DMS114 treated with DMSO at 0.1 percent for 48 hours (cell line): ENCODE measurements around the gene MRPL36.
"Not testable (repeated sequence)": the region's sequence is repeated elsewhere in the genome, so short reads cannot be mapped to it uniquely, and the experiment has no call there.

Experiments used
- DNase-seq: peaks from one replicate; lab custom pipeline; 2025; ENCODE audit not compliant: unreplicated experiment; lab: John Stamatoyannopoulos, UW

MRPL36 gene

GRCh38 chr5:1799602-1800471 lies at the start of gene MRPL36:
Gene MRPL36, minus strand, starts transcription at chr5:1799837. Its CDS starts 902 bp downstream, at chr5:1798935.
- peak; percentile 75 for DNase-seq

- no peak for DNase-seq
Measured at GRCh38 chr5:1847611-1848010, 48.0 kb upstream of the MRPL36 start.

GRCh38 chr5:1847056-1847455 lies 47.4 kb upstream of the MRPL36 start:
- DNase-seq, result no peak

GRCh38 chr5:1846583-1846982 lies 46.9 kb upstream of the MRPL36 start:
- no peak for DNase-seq

DNA sequence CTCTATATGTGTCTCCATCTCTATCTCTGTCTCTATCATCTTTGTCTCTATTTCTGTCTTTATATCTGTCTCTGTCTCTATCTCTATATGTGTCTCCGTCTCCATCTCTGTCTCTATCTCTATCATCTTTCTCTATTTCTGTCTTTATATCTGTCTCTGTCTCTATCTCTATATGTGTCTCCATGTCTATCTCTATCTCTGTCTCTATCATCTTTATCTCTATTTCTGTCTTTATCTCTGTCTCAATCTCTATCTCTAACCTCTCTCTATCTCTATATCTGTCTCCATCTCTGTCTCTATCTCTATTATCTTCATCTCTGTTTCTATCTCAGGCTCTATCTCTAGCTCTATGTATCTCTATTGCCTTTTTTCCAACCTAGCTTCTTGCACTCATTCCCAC lies 46.1 kb upstream of the MRPL36 start:
- no peak for DNase-seq

- DNase-seq, result no peak
Measured at GRCh38 chr5:1844708-1845436, 45.2 kb upstream of the MRPL36 start.

- not testable (repeated sequence) for DNase-seq
Measured at GRCh38 chr5:1843761-1844160, 44.1 kb upstream of the MRPL36 start.

DNA sequence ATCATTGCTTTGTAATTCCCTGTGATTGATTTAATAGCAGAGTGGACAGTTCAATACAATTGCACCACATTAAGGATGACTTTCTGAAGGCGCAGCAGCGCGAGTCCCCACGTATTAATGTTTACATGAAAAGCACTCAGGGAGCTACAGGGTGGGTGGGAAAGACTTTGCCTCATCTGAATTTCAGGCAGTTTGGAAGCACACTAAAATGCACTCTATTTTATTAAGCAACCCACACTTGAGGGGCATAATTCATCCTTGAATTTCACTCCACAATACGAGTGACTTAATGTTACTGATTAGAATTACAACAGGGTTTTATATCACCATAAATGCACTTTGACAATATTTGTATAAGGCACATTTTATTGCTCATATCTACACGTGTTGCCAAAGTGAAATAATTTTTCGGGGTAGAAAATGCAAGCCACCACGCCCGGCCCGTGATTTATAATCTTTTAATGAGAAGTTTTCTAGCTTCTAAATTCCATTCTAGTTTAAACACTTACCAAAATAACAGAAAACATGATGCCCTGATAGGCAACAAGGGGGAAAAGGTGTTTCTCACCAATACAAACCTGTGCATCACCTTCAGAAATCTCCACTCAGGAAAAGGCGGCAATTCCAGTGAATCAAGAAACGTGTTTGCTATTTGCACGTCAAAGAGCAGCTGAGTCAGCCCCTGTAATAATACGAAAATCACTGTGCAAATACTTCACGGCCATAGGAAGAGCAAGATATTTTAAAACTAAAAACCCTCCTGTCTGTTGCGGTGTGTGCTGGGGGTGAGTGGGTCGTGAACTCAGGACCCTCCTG lies 42.6 kb upstream of the MRPL36 start:
- no peak for DNase-seq

- DNase-seq, result no peak
Measured at GRCh38 chr5:1840741-1841521, 41.3 kb upstream of the MRPL36 start.

DNA sequence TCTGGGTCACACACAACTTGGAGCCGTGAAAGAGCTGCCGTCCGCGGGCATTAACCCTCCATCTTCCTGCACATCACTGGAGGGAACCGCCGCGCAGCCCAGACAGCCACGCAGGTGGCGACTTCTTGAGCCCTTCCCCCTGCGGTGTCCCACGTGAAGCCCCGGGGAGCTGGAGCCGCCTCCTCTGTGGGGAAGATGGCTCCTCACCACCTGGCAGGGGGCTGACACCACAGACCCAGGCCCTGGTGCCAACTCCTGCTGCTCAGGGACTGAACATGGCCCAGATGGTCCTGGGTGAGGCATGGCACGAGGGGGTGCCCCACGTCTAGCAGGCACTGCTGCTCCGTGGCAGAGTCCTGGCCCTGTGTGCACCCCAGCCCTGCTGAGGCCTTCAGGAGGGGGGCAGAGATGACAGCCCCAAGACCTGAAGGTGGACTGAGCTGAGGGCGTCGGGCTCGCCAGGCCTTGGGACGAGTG lies 40.5 kb upstream of the MRPL36 start:
- DNase-seq, result no peak

DNA sequence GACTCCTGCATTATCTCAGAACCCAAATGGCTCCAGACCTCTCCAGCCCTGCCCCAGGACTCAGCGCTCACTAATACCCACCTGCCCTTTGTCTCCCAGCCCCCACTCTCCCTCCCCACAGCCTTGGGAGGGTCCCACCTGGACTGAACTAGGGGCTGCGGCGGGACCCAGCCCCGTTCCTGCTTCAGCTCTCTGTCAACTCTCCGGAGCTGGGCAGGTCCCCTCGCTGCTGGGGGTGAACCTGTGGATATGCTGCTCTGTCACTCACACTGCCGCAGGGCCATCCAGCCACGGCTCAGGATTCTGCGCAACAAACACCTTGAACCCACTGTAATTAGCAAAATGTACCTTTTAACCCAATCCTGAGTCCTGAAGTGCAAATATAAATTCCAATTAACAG lies 38.4 kb upstream of the MRPL36 start:
- no peak for DNase-seq

DNA sequence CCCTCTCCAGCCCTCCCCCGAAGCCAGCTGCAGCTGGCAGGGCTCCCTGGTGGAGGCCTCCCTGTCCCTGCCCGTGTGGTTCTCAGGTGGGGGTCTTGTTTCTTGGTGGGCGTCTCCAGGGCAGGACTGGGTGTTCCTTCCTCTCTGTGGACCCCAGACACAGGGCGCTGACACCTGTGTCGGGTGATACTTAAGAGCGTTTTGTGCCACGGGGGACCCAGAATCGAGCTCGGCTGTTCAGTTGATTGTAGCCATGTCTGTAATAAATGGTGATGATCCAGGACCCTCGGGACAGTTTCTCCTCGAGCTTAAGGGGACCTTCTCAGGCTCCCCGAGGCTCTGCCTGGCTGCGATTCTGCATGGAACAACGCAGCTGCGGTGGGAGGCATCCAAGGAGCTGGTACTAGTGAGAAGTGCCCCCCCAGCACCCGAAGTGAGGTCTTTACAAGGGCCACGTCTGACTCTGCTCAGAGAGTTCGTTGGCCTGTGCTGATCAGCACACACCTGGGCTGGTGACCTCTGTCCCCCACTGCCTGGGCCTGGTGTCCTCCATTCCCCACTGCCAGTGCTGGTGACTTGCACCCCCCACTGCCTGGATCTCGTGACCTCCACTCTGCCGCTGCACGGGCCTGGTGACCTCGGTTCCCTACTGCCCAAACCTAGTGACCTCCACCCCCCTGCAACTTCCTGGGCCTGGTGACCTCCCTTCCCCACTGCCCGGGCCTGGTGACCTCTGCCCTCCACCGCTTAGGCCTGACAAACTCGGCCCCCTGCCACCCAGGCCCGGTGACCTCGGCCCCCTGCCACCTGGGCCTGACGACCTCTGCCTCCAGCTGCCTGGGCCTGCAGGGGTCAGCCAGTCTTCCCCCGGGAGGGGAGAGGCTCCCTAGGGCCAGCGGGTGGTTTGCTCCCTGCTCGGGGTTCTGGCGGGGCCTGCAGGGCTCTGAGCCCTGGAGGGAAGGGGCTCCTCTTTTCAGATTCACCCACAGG lies 37.5 kb upstream of the MRPL36 start:
- no peak for DNase-seq

DNA sequence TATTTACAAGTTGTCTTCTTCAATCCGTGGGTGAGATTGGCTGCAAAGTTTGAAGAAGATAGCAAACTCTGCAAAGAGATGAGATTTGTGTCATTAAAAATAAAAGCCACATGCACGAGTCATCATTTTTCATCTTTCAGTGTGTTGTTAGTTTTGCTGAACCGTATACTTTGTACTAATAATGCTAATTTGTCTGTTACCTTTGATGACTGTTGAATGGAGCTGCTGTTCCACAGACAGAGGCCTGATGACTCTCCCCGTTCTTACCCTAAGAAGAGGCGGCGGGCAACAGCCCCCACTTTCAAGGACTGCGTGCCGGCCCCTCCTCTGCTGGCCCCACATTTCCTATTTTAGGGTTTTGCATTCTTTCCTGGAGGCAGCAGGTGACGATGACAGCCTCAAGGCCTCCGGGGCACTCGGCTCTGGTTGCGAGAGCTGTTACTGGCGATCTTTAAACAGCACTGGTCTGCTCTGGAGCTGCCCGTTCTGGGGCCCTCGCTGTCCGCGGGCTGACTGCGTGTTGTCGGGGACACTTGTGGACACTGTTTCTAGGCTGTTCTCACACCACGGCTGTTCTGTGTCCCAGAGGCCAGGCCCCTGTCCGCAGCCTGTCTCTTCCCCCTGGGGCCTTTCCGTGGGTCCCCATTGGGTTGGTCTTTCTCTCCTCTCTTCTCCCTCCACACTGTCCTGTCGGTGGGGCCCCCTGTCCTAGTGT lies 36.7 kb upstream of the MRPL36 start:
- no peak for DNase-seq

DNA sequence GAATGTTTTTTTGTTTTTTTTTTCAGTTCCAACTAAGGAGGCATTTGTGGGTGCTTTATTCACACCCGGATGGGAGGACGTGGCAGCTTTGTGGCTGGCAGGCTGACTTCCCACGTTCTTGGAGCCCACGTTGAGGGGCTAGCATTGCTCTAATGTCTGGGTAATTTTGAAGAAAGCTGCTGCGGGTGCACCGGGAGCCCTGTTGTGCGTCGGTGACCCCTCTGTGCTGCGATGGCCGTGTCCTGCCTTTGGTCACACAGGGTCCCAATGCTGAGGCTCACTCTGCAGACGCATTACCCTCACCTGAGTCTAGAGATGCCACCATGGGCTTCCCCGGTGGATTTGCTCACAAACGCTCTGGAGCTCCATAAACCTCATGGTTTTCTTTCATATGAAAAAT lies 35.8 kb upstream of the MRPL36 start:
- DNase-seq, result no peak

DNA sequence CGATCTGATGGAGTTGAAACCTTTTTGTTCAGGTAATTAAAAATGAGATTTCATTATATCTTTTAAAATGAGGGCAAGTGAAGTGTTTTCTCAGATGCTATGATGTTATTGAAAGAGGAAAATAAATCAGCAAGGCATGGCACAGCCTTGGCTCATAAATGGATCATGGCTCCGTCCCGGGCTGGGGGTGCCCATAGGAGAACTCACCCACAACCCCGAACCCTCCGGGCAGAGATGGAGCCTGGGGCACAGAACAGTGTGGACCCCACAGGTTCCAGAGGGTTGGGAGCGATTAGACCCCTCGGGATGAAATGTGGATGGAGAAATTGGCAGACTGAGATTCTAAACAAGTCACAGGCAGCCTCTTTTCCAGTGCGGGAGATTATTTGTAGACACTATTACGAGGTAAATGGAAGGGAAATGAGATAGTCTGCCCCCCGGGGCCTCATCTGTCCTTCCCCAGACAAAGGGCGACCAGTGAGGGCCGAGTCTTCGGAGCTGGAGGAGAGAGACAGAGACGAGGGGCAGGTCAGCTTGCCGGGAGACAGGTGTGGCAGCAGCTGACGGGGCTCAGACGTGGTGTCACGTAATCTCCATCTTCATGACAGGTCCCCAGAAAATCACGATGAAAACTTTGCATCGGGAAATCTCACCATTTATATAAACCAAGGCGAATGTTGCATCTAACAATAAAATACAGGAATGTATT lies 35.2 kb upstream of the MRPL36 start:
- DNase-seq, result no peak

DNA sequence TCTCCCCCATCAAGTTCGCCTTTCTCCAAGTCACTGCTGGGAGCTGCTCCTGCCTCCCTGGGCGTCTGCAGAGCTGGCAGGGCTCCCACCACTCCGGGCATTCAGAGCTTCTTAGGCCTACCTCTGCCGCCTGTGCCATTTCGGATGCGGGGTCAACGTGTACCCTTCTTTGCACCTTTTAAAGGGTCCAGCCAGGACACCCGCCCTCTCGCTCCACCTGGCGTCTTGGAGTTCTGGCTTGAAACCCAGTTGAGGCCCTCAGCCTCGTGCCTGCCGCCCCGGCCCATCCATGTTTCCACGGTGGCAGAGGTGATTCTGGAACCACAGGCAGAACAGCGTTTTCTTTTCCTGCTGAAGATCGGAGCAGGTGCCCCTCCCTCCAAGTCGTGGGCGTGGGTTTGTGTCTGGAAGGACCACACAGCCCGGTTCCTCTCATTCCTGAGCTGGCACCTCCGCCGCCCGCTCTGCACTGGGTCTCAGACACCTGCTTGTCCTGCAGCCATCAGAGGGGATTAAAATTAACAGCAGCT lies 34.5 kb upstream of the MRPL36 start:
- no peak for DNase-seq

GRCh38 chr5:1833264-1834021 lies 33.8 kb upstream of the MRPL36 start:
- DNase-seq, result no peak
